Esophagus (tissue), 2 donors: ENCODE results near the gene NARF. TPM values are rescaled to one million over a fixed set of nuclear protein-coding genes. Genes with fewer than 3 reads are reported as not detected.

ENCODE experiments used
- H3K27ac ChIP-seq, 2 donors: one replicate each; pipeline ENCODE4 v1.5.1; 2013; ENCODE audit warnings: low read depth in 2 of 2, mild to moderate bottlenecking in 2 of 2, inconsistent platforms in 1 of 2, low read length in 1 of 2, moderate library complexity in 1 of 2
- H3K27me3 ChIP-seq, 2 donors: one replicate each; pipeline ENCODE4 v1.6.1; 2013; ENCODE audit warnings: low read length in 2 of 2, control low read depth in 1 of 2, mild to moderate bottlenecking in 1 of 2; ENCODE audit not compliant: insufficient read depth in 2 of 2, control insufficient read depth in 1 of 2
- H3K36me3 ChIP-seq, 2 donors: one replicate each; pipeline ENCODE4 v1.6.1; 2013; ENCODE audit warnings: low read length in 1 of 2; ENCODE audit not compliant: control insufficient read depth in 2 of 2, insufficient read depth in 2 of 2
- H3K4me1 ChIP-seq, 2 donors: one replicate each; pipeline ENCODE4 v1.6.1; 2013; ENCODE audit warnings: low read length in 1 of 2; ENCODE audit not compliant: control insufficient read depth in 2 of 2, insufficient read depth in 2 of 2
- H3K4me3 ChIP-seq, 2 donors: one replicate each; pipeline ENCODE4 v1.5.1; 2013; ENCODE audit warnings: low read length in 2 of 2, mild to moderate bottlenecking in 2 of 2, low read depth in 1 of 2, moderate library complexity in 1 of 2
- H3K9me3 ChIP-seq, 2 donors: one replicate each; pipeline ENCODE4 v1.6.1; 2013; ENCODE audit warnings: mild to moderate bottlenecking in 2 of 2, low read depth in 1 of 2, low read length in 1 of 2, moderate library complexity in 1 of 2; ENCODE audit not compliant: control insufficient read depth in 2 of 2, insufficient read depth in 1 of 2
- WGBS, 2 donors: extraction: QIAGEN DNeasy Blood & Tissue Kit; methylation state at CpG; one replicate each; pipeline ENCODE4 v1.1.7; 2013; 5-methylcytosine and 5-hydroxymethylcytosine counted together
- polyA plus RNA-seq, 2 donors: library from polyadenylated mRNA; stranded (reverse); fragments of 200-250 nt; gene quantifications; one replicate each; pipeline ENCODE4 v1.2.3, GENCODE V29; 2013
- donor health status: healthy with polysubstance abuse.
- donor health status: Bipolar disorder and iron deficiency.

The NARF gene
- polyA plus RNA-seq, 2 donors: 31.1 to 53.3 TPM

GRCh38 chr17:82432017-82432416 lies 26.5 kb upstream of the NARF start:
- no peaks in the 10 kb centered on the region for H3K27me3 ChIP-seq
- no peak overlapping the region for H3K27ac ChIP-seq
- H3K36me3 ChIP-seq: peaks cover 0 to 9% of the 10 kb centered on the region in 2 donors
- no peak overlapping the region for H3K4me3 ChIP-seq
- no peaks in the 10 kb centered on the region for H3K9me3 ChIP-seq
- 80 to 83% methylated on average over 8 of the region's 8 CpGs for WGBS, 2 donors
- H3K4me1 ChIP-seq: peaks cover 0 to 2% of the 10 kb centered on the region in 2 donors

- WGBS, 2 donors: 91% methylated on average over 32 of the region's 32 CpGs
- Histone ChIP-seq H3K27ac (no peak overlapping the region), H3K4me1 (peaks cover 0 to 2% of the 10 kb centered on the region in 2 donors), H3K27me3 (no peaks in the 10 kb centered on the region), H3K4me3 (no peak overlapping the region), H3K9me3 (no peaks in the 10 kb centered on the region), H3K36me3 (peaks cover 0 to 9% of the 10 kb centered on the region in 2 donors)
Observed at GRCh38 chr17:82433560-82434215, 24.9 kb upstream of the NARF start.

- Histone ChIP-seq H3K4me1 (peaks cover 0 to 2% of the 10 kb centered on the region in 2 donors), H3K4me3 (no peak overlapping the region), H3K36me3 (peaks cover 0 to 9% of the 10 kb centered on the region in 2 donors), H3K27me3 (no peaks in the 10 kb centered on the region), H3K9me3 (no peaks in the 10 kb centered on the region), H3K27ac (no peak overlapping the region)
- 51 to 58% methylated on average over 3 of the region's 3 CpGs for WGBS, 2 donors
Observed at GRCh38 chr17:82434216-82434565, 24.4 kb upstream of the NARF start.

GRCh38 chr17:82435103-82435502 lies 23.4 kb upstream of the NARF start:
- Histone ChIP-seq H3K4me1 (peaks cover 0 to 2% of the 10 kb centered on the region in 2 donors), H3K4me3 (no peak overlapping the region), H3K27ac (no peak overlapping the region), H3K9me3 (no peaks in the 10 kb centered on the region), H3K36me3 (peaks cover 0 to 9% of the 10 kb centered on the region in 2 donors), H3K27me3 (no peaks in the 10 kb centered on the region)
- WGBS, 2 donors: 85 to 92% methylated on average over 12 of the region's 12 CpGs

GRCh38 chr17:82435601-82436583 lies 22.6 kb upstream of the NARF start:
- 83 to 86% methylated on average over 38 to 43 of the region's 43 CpGs for WGBS, 2 donors

GRCh38 chr17:82436601-82437324 lies 21.8 kb upstream of the NARF start:
- H3K4me3 ChIP-seq: no peak overlapping the region
- peaks cover 0 to 12% of the 10 kb centered on the region in 2 donors for H3K36me3 ChIP-seq

More at GRCh38 chr17:82435601-82436583, 22.6 kb upstream of the NARF start:
- Histone ChIP-seq H3K4me1 (peaks cover 0 to 2% of the 10 kb centered on the region in 2 donors), H3K27ac (no peak overlapping the region), H3K4me3 (no peak overlapping the region), H3K9me3 (no peaks in the 10 kb centered on the region), H3K27me3 (no peaks in the 10 kb centered on the region), H3K36me3 (peaks cover 0 to 11% of the 10 kb centered on the region in 2 donors)

GRCh38 chr17:82437325-82437668 lies 21.2 kb upstream of the NARF start:
- Histone ChIP-seq H3K27me3 (no peaks in the 10 kb centered on the region), H3K4me3 (no peak overlapping the region), H3K27ac (no peak overlapping the region), H3K36me3 (peaks cover 0 to 13% of the 10 kb centered on the region in 2 donors), H3K4me1 (peaks cover 0 to 2% of the 10 kb centered on the region in 2 donors), H3K9me3 (no peaks in the 10 kb centered on the region)
- 79 to 93% methylated on average over 16 to 18 of the region's 18 CpGs for WGBS, 2 donors

More at GRCh38 chr17:82436601-82437324, 21.8 kb upstream of the NARF start:
- 83 to 87% methylated on average over 36 of the region's 36 CpGs for WGBS, 2 donors
- Histone ChIP-seq H3K27me3 (no peaks in the 10 kb centered on the region), H3K4me1 (peaks cover 0 to 2% of the 10 kb centered on the region in 2 donors), H3K27ac (no peak overlapping the region), H3K9me3 (no peaks in the 10 kb centered on the region)

- Histone ChIP-seq H3K9me3 (no peaks in the 10 kb centered on the region), H3K4me3 (no peak overlapping the region), H3K27me3 (no peaks in the 10 kb centered on the region), H3K4me1 (peaks cover 2 to 7% of the 10 kb centered on the region in 2 donors), H3K27ac (no peak overlapping the region), H3K36me3 (peaks cover 0 to 24% of the 10 kb centered on the region in 2 donors)
- WGBS, 2 donors: 85 to 89% methylated on average over 26 of the region's 26 CpGs
Observed at GRCh38 chr17:82438401-82439193, 19.9 kb upstream of the NARF start.
